HepG2 (cell line): ENCODE measurements around the gene IKZF3. TPM values are rescaled to one million over a fixed set of nuclear protein-coding genes. Genes with fewer than 3 reads are reported as not detected.

Experiments used
- SATB2 ChIP-seq: sonication (generic); formaldehyde crosslinking; IDR thresholded peaks from 2 replicates; pipeline ENCODE4 v1.5.0; 2020; ENCODE audit warnings: missing genetic modification reagents
- THAP11 ChIP-seq: IDR thresholded peaks from 2 replicates; pipeline ENCODE4 v1.6.1; 2016; ENCODE audit warnings: missing biosample characterization, missing genetic modification reagents
- ZNF142 ChIP-seq: sonication (generic); formaldehyde crosslinking; IDR thresholded peaks from 2 replicates; pipeline ENCODE4 v1.4.0; 2020; ENCODE audit warnings: missing genetic modification reagents
- ZNF230 ChIP-seq: sonication (generic); formaldehyde crosslinking; IDR thresholded peaks from 2 replicates; pipeline ENCODE4 v1.4.0; 2020; ENCODE audit warnings: mild to moderate bottlenecking, missing genetic modification reagents
- ZNF260 ChIP-seq: sonication (generic); formaldehyde crosslinking; IDR thresholded peaks from 2 replicates; pipeline ENCODE4 v1.4.0; 2020; ENCODE audit warnings: missing genetic modification reagents, low read depth, mild to moderate bottlenecking, borderline replicate concordance
- ZNF33A ChIP-seq: sonication (generic); formaldehyde crosslinking; IDR thresholded peaks from 2 replicates; pipeline ENCODE4 v1.5.1; 2020; ENCODE audit warnings: missing genetic modification reagents, mild to moderate bottlenecking, moderate library complexity, borderline replicate concordance
- ZNF768 ChIP-seq: sonication (generic); formaldehyde crosslinking; IDR thresholded peaks from 2 replicates; pipeline ENCODE4 v1.4.0; 2020; ENCODE audit warnings: missing genetic modification reagents
- polyA plus RNA-seq, 8 experiments: library from polyadenylated mRNA; depleted of rRNA in 3 of 8; stranded (reverse) in 7 of 8; unstranded in 1 of 8; fragments of >200 nt; fragmentation: Illumina TruSeq in 4 of 8; extraction: Trizol in 4 of 8; gene quantifications; 2 replicates each; pipeline versions ENCODE4 v1.2.1 to v1.2.3, GENCODE V29; 2011 to 2016; ENCODE audit warnings: low read depth in 4 of 8, missing spikeins in 1 of 8, mixed read lengths in 1 of 8; ENCODE audit not compliant: insufficient read depth in 1 of 8
- total RNA-seq, 5 experiments: library from RNA; depleted of rRNA; stranded (reverse); fragments of >200 nt; fragmentation: Illumina TruSeq; extraction: Trizol; gene quantifications; 2 replicates each; pipeline ENCODE4 v1.2.3, GENCODE V29; 2016; ENCODE audit warnings: low read depth in 1 of 5
- TF ChIP-seq, protein P1 (sequence below): IDR thresholded peaks from 2 replicates; pipeline ENCODE4 v1.6.1; 2018; ENCODE audit warnings: missing genetic modification reagents, mild to moderate bottlenecking, missing compliant biosample characterization
- TF ChIP-seq, protein P2 (sequence below): sonication (generic); formaldehyde crosslinking; IDR thresholded peaks from 2 replicates; pipeline ENCODE4 v1.5.0; 2020; ENCODE audit warnings: mild to moderate bottlenecking, missing genetic modification reagents, borderline replicate concordance
- TF ChIP-seq, protein P3 (sequence below): sonication (generic); formaldehyde crosslinking; IDR thresholded peaks from 2 replicates; pipeline ENCODE4 v1.4.0; 2020; ENCODE audit warnings: missing genetic modification reagents, borderline replicate concordance
- TF ChIP-seq, protein P4 (sequence below): sonication (generic); formaldehyde crosslinking; IDR thresholded peaks from 2 replicates; pipeline ENCODE4 v1.8.0; 2022; ENCODE audit warnings: missing genetic modification reagents, mild to moderate bottlenecking, inconsistent platforms, borderline replicate concordance

IKZF3 gene
- total and polyA plus RNA-seq, 2 of the 13 experiments (the other 11 are each of a cell fraction or from before 2014, with no cell fraction given), result not detected

GRCh38 chr17:39737760-39738567 lies 126.1 kb downstream of the IKZF3 start, which contains the start of gene GRB7 (continued):
- TF ChIP-seq ZNF142 (CRISPR knock-in tag) (peak; percentile 73; the same call in 1 of the 2 replicates), THAP11 (CRISPR knock-in tag) (peak; percentile 51; the same call in 1 of the 2 replicates), ZNF768 (CRISPR knock-in tag) (peak; percentile 23; the same call in 1 of the 2 replicates), ZNF230 (CRISPR knock-in tag) (0 out of 2 replicates have a peak, but pooled peaks have one; percentile 63), ZNF33A (CRISPR knock-in tag) (peak; percentile 79; the same call in 1 of the 2 replicates), SATB2 (CRISPR knock-in tag) (peak; percentile 29; the same call in 1 of the 2 replicates), ZNF260 (no peak)
- TF ChIP-seq, protein P1, sequence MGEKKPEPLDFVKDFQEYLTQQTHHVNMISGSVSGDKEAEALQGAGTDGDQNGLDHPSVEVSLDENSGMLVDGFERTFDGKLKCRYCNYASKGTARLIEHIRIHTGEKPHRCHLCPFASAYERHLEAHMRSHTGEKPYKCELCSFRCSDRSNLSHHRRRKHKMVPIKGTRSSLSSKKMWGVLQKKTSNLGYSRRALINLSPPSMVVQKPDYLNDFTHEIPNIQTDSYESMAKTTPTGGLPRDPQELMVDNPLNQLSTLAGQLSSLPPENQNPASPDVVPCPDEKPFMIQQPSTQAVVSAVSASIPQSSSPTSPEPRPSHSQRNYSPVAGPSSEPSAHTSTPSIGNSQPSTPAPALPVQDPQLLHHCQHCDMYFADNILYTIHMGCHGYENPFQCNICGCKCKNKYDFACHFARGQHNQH, result peak; percentile 55; the same call in 1 of the 2 replicates
- TF ChIP-seq, protein P2, sequence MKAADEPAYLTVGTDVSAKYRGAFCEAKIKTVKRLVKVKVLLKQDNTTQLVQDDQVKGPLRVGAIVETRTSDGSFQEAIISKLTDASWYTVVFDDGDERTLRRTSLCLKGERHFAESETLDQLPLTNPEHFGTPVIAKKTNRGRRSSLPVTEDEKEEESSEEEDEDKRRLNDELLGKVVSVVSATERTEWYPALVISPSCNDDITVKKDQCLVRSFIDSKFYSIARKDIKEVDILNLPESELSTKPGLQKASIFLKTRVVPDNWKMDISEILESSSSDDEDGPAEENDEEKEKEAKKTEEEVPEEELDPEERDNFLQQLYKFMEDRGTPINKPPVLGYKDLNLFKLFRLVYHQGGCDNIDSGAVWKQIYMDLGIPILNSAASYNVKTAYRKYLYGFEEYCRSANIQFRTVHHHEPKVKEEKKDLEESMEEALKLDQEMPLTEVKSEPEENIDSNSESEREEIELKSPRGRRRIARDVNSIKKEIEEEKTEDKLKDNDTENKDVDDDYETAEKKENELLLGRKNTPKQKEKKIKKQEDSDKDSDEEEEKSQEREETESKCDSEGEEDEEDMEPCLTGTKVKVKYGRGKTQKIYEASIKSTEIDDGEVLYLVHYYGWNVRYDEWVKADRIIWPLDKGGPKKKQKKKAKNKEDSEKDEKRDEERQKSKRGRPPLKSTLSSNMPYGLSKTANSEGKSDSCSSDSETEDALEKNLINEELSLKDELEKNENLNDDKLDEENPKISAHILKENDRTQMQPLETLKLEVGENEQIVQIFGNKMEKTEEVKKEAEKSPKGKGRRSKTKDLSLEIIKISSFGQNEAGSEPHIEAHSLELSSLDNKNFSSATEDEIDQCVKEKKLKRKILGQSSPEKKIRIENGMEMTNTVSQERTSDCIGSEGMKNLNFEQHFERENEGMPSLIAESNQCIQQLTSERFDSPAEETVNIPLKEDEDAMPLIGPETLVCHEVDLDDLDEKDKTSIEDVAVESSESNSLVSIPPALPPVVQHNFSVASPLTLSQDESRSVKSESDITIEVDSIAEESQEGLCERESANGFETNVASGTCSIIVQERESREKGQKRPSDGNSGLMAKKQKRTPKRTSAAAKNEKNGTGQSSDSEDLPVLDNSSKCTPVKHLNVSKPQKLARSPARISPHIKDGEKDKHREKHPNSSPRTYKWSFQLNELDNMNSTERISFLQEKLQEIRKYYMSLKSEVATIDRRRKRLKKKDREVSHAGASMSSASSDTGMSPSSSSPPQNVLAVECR (CRISPR knock-in tag), result peak; percentile 90
- TF ChIP-seq, protein P3, sequence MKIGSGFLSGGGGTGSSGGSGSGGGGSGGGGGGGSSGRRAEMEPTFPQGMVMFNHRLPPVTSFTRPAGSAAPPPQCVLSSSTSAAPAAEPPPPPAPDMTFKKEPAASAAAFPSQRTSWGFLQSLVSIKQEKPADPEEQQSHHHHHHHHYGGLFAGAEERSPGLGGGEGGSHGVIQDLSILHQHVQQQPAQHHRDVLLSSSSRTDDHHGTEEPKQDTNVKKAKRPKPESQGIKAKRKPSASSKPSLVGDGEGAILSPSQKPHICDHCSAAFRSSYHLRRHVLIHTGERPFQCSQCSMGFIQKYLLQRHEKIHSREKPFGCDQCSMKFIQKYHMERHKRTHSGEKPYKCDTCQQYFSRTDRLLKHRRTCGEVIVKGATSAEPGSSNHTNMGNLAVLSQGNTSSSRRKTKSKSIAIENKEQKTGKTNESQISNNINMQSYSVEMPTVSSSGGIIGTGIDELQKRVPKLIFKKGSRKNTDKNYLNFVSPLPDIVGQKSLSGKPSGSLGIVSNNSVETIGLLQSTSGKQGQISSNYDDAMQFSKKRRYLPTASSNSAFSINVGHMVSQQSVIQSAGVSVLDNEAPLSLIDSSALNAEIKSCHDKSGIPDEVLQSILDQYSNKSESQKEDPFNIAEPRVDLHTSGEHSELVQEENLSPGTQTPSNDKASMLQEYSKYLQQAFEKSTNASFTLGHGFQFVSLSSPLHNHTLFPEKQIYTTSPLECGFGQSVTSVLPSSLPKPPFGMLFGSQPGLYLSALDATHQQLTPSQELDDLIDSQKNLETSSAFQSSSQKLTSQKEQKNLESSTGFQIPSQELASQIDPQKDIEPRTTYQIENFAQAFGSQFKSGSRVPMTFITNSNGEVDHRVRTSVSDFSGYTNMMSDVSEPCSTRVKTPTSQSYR, result peak; percentile 82; the same call in 1 of the 2 replicates
- TF ChIP-seq, protein P4, sequence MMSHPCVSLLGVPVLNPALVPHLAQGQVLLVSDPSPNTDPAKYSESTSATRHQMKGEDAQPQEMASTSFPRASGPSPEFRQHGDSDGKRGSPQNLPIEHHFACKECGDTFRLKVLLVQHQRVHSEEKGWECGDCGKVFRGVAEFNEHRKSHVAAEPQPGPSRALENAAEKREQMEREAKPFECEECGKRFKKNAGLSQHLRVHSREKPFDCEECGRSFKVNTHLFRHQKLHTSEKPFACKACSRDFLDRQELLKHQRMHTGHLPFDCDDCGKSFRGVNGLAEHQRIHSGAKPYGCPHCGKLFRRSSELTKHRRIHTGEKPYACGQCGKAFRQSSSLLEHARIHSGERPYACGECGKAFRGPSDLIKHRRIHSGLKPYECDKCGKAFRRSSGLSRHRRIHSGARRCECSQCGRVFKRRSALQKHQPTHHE (CRISPR knock-in tag), result no peak; the same call in 1 of the 2 replicates
